HEK293 (cell line): Measurements from ENCODE around the gene ZNF471.

Experiments used
- MEIS1 ChIP-seq: sonication (generic); formaldehyde crosslinking; IDR thresholded peaks from 2 replicates; pipeline ENCODE4 v1.8.1; 2022; ENCODE audit warnings: missing genetic modification reagents, mild to moderate bottlenecking, borderline replicate concordance
- YY1 ChIP-seq: fragments of 450-650 bp; formaldehyde crosslinking; IDR thresholded peaks from 2 replicates; pipeline ENCODE4 v1.5.1; 2018; ENCODE audit warnings: missing biosample characterization, missing genetic modification characterization
- ZBTB8A ChIP-seq: fragments of 450-650 bp; formaldehyde crosslinking; IDR thresholded peaks from 2 replicates; pipeline ENCODE4 v1.5.1; 2016; ENCODE audit warnings: missing biosample characterization, missing genetic modification characterization
- ZFP69B ChIP-seq: fragments of 450-650 bp; formaldehyde crosslinking; IDR thresholded peaks from 2 replicates; pipeline ENCODE4 v1.5.1; 2016; ENCODE audit warnings: missing biosample characterization, missing genetic modification characterization
- ZNF140 ChIP-seq: fragments of 450-650 bp; formaldehyde crosslinking; IDR thresholded peaks from 2 replicates; pipeline ENCODE4 v1.5.1; 2016; ENCODE audit warnings: missing biosample characterization, missing genetic modification characterization
- ZNF202 ChIP-seq: fragments of 450-650 bp; formaldehyde crosslinking; IDR thresholded peaks from 2 replicates; pipeline ENCODE4 v1.5.1; 2016; ENCODE audit warnings: missing biosample characterization, missing genetic modification characterization, borderline replicate concordance
- ZNF239 ChIP-seq: fragments of 450-650 bp; formaldehyde crosslinking; IDR thresholded peaks from 2 replicates; pipeline ENCODE4 v1.5.1; 2016; ENCODE audit warnings: missing biosample characterization, missing genetic modification characterization
- ZNF311 ChIP-seq: fragments of 450-650 bp; formaldehyde crosslinking; IDR thresholded peaks from 2 replicates; pipeline ENCODE4 v1.5.1; 2017; ENCODE audit warnings: missing biosample characterization, missing genetic modification characterization, borderline replicate concordance
- ZNF341 ChIP-seq: fragments of 450-650 bp; formaldehyde crosslinking; IDR thresholded peaks from 2 replicates; pipeline ENCODE4; 2016; ENCODE audit warnings: low read depth, missing biosample characterization, missing genetic modification characterization
- ZNF514 ChIP-seq: fragments of 450-650 bp; formaldehyde crosslinking; IDR thresholded peaks from 2 replicates; pipeline ENCODE4 v1.5.1; 2016; ENCODE audit warnings: missing biosample characterization, missing genetic modification characterization
- ZNF560 ChIP-seq: fragments of 450-650 bp; formaldehyde crosslinking; IDR thresholded peaks from 2 replicates; pipeline ENCODE4 v1.5.1; 2017; ENCODE audit warnings: missing biosample characterization, missing genetic modification characterization, borderline replicate concordance
- ZNF585B ChIP-seq: fragments of 450-650 bp; formaldehyde crosslinking; IDR thresholded peaks from 2 replicates; pipeline ENCODE4 v1.5.1; 2016; ENCODE audit warnings: missing biosample characterization, missing genetic modification characterization
- ZNF596 ChIP-seq: fragments of 450-650 bp; IDR thresholded peaks from 2 replicates; pipeline ENCODE4 v1.5.0; 2018; ENCODE audit warnings: missing biosample characterization, mild to moderate bottlenecking, missing genetic modification characterization, moderate library complexity
- ZNF664 ChIP-seq: fragments of 450-650 bp; formaldehyde crosslinking; IDR thresholded peaks from 2 replicates; pipeline ENCODE4 v1.5.1; 2016; ENCODE audit warnings: missing biosample characterization, missing genetic modification characterization
- ZNF747 ChIP-seq: fragments of 450-650 bp; formaldehyde crosslinking; IDR thresholded peaks from 2 replicates; pipeline ENCODE4 v1.5.1; 2016; ENCODE audit warnings: missing biosample characterization, missing genetic modification characterization
- ZNF777 ChIP-seq: fragments of 450-650 bp; formaldehyde crosslinking; IDR thresholded peaks from 2 replicates; pipeline ENCODE4 v1.5.1; 2017; ENCODE audit warnings: missing biosample characterization, missing genetic modification characterization, borderline replicate concordance
- ZNF792 ChIP-seq: fragments of 450-650 bp; formaldehyde crosslinking; IDR thresholded peaks from 2 replicates; pipeline ENCODE4 v1.5.1; 2016; ENCODE audit warnings: missing biosample characterization, missing genetic modification characterization
- ZSCAN30 ChIP-seq: fragments of 450-650 bp; IDR thresholded peaks from 2 replicates; pipeline ENCODE4 v1.5.1; 2018; ENCODE audit warnings: missing biosample characterization, mild to moderate bottlenecking, missing genetic modification characterization, moderate library complexity
- TF ChIP-seq, protein P1 (sequence below): fragments of 450-650 bp; formaldehyde crosslinking; IDR thresholded peaks from 2 replicates; pipeline ENCODE4 v1.5.1; 2017; ENCODE audit warnings: missing biosample characterization, missing genetic modification characterization
- TF ChIP-seq, protein P2 (sequence below): fragments of 450-650 bp; formaldehyde crosslinking; IDR thresholded peaks from 2 replicates; pipeline ENCODE4 v1.5.1; 2016; ENCODE audit warnings: missing biosample characterization, missing genetic modification characterization
- TF ChIP-seq, protein P3 (sequence below): fragments of 450-650 bp; formaldehyde crosslinking; IDR thresholded peaks from 2 replicates; pipeline ENCODE4 v1.5.1; 2016; ENCODE audit warnings: missing biosample characterization, missing genetic modification characterization
- TF ChIP-seq, protein P4 (sequence below): fragments of 450-650 bp; formaldehyde crosslinking; IDR thresholded peaks from 2 replicates; pipeline ENCODE4 v1.5.1; 2016; ENCODE audit warnings: missing biosample characterization, missing genetic modification characterization
- TF ChIP-seq, protein P5 (sequence below): fragments of 450-650 bp; IDR thresholded peaks from 2 replicates; pipeline ENCODE4 v1.5.1; 2018; ENCODE audit warnings: missing biosample characterization, missing genetic modification characterization
- TF ChIP-seq, protein P6 (sequence below): fragments of 450-650 bp; formaldehyde crosslinking; IDR thresholded peaks from 2 replicates; pipeline ENCODE4 v1.5.1; 2016; ENCODE audit warnings: missing biosample characterization, missing genetic modification characterization
- TF ChIP-seq, protein P7 (sequence below): fragments of 450-650 bp; formaldehyde crosslinking; IDR thresholded peaks from 2 replicates; pipeline ENCODE4 v1.5.1; 2017; ENCODE audit warnings: missing biosample characterization, missing genetic modification characterization

Gene ZNF471

DNA sequence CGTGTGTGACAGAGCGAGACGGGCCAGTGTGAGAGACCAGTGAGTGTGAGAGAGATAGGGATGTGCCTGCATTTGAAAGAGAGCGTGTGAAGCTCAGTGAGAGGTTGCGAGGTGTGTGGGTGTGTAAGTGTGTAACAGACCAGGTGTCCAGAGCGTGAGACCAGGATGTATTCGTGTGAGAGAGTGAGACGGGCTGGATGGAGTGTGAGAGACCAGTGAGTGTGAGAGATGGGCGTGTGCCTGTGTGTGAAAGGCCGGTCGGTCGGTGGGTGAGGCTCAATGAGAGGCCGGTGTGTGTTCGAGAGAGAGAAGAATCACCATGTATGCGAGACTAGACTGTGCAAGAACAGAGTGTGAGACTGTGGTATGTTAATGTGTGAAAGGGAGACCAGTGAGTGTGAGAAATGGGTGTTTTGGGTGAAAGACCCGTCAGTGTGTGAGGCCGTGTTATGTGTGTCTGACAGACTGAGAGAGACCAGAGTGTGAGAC, 679 bp downstream of the ZNF471 start (continued):
- TF ChIP-seq, protein P1, sequence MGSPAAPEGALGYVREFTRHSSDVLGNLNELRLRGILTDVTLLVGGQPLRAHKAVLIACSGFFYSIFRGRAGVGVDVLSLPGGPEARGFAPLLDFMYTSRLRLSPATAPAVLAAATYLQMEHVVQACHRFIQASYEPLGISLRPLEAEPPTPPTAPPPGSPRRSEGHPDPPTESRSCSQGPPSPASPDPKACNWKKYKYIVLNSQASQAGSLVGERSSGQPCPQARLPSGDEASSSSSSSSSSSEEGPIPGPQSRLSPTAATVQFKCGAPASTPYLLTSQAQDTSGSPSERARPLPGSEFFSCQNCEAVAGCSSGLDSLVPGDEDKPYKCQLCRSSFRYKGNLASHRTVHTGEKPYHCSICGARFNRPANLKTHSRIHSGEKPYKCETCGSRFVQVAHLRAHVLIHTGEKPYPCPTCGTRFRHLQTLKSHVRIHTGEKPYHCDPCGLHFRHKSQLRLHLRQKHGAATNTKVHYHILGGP (tag by site-specific recombination), result no peak
- TF ChIP-seq ZNF664 (tag by site-specific recombination) (no peak), ZNF596 (tag by site-specific recombination) (no peak), ZNF202 (tag by site-specific recombination) (no peak), ZNF140 (tag by site-specific recombination) (no peak), ZNF585B (tag by site-specific recombination) (no peak), ZNF792 (tag by site-specific recombination) (no peak), ZFP69B (tag by site-specific recombination) (no peak; the same call in 1 of the 2 replicates), ZNF341 (tag by site-specific recombination) (no peak), ZNF747 (no peak), ZSCAN30 (no peak), ZNF560 (no peak), ZNF777 (peak; percentile 82), MEIS1 (no peak), ZNF239 (tag by site-specific recombination) (0 out of 2 replicates have a peak, but pooled peaks have one; percentile 11), ZNF514 (tag by site-specific recombination) (no peak), ZNF311 (tag by site-specific recombination) (peak; percentile 58; the same call in 1 of the 2 replicates), YY1 (tag by site-specific recombination) (no peak), ZBTB8A (tag by site-specific recombination) (peak; percentile 8; the same call in 1 of the 2 replicates)
- TF ChIP-seq, protein P2, sequence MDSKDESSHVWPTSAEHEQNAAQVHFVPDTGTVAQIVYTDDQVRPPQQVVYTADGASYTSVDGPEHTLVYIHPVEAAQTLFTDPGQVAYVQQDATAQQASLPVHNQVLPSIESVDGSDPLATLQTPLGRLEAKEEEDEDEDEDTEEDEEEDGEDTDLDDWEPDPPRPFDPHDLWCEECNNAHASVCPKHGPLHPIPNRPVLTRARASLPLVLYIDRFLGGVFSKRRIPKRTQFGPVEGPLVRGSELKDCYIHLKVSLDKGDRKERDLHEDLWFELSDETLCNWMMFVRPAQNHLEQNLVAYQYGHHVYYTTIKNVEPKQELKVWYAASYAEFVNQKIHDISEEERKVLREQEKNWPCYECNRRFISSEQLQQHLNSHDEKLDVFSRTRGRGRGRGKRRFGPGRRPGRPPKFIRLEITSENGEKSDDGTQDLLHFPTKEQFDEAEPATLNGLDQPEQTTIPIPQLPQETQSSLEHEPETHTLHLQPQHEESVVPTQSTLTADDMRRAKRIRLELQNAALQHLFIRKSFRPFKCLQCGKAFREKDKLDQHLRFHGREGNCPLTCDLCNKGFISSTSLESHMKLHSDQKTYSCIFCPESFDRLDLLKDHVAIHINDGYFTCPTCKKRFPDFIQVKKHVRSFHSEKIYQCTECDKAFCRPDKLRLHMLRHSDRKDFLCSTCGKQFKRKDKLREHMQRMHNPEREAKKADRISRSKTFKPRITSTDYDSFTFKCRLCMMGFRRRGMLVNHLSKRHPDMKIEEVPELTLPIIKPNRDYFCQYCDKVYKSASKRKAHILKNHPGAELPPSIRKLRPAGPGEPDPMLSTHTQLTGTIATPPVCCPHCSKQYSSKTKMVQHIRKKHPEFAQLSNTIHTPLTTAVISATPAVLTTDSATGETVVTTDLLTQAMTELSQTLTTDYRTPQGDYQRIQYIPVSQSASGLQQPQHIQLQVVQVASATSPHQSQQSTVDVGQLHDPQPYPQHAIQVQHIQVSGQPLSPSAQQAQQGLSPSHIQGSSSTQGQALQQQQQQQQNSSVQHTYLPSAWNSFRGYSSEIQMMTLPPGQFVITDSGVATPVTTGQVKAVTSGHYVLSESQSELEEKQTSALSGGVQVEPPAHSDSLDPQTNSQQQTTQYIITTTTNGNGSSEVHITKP (tag by site-specific recombination), result no peak
- TF ChIP-seq, protein P3, sequence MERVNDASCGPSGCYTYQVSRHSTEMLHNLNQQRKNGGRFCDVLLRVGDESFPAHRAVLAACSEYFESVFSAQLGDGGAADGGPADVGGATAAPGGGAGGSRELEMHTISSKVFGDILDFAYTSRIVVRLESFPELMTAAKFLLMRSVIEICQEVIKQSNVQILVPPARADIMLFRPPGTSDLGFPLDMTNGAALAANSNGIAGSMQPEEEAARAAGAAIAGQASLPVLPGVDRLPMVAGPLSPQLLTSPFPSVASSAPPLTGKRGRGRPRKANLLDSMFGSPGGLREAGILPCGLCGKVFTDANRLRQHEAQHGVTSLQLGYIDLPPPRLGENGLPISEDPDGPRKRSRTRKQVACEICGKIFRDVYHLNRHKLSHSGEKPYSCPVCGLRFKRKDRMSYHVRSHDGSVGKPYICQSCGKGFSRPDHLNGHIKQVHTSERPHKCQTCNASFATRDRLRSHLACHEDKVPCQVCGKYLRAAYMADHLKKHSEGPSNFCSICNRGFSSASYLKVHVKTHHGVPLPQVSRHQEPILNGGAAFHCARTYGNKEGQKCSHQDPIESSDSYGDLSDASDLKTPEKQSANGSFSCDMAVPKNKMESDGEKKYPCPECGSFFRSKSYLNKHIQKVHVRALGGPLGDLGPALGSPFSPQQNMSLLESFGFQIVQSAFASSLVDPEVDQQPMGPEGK (tag by site-specific recombination), result no peak
- TF ChIP-seq, protein P4, sequence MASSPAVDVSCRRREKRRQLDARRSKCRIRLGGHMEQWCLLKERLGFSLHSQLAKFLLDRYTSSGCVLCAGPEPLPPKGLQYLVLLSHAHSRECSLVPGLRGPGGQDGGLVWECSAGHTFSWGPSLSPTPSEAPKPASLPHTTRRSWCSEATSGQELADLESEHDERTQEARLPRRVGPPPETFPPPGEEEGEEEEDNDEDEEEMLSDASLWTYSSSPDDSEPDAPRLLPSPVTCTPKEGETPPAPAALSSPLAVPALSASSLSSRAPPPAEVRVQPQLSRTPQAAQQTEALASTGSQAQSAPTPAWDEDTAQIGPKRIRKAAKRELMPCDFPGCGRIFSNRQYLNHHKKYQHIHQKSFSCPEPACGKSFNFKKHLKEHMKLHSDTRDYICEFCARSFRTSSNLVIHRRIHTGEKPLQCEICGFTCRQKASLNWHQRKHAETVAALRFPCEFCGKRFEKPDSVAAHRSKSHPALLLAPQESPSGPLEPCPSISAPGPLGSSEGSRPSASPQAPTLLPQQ (tag by site-specific recombination), result no peak
- TF ChIP-seq, protein P5, sequence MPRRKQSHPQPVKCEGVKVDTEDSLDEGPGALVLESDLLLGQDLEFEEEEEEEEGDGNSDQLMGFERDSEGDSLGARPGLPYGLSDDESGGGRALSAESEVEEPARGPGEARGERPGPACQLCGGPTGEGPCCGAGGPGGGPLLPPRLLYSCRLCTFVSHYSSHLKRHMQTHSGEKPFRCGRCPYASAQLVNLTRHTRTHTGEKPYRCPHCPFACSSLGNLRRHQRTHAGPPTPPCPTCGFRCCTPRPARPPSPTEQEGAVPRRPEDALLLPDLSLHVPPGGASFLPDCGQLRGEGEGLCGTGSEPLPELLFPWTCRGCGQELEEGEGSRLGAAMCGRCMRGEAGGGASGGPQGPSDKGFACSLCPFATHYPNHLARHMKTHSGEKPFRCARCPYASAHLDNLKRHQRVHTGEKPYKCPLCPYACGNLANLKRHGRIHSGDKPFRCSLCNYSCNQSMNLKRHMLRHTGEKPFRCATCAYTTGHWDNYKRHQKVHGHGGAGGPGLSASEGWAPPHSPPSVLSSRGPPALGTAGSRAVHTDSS (tag by site-specific recombination), result no peak
- TF ChIP-seq, protein P6, sequence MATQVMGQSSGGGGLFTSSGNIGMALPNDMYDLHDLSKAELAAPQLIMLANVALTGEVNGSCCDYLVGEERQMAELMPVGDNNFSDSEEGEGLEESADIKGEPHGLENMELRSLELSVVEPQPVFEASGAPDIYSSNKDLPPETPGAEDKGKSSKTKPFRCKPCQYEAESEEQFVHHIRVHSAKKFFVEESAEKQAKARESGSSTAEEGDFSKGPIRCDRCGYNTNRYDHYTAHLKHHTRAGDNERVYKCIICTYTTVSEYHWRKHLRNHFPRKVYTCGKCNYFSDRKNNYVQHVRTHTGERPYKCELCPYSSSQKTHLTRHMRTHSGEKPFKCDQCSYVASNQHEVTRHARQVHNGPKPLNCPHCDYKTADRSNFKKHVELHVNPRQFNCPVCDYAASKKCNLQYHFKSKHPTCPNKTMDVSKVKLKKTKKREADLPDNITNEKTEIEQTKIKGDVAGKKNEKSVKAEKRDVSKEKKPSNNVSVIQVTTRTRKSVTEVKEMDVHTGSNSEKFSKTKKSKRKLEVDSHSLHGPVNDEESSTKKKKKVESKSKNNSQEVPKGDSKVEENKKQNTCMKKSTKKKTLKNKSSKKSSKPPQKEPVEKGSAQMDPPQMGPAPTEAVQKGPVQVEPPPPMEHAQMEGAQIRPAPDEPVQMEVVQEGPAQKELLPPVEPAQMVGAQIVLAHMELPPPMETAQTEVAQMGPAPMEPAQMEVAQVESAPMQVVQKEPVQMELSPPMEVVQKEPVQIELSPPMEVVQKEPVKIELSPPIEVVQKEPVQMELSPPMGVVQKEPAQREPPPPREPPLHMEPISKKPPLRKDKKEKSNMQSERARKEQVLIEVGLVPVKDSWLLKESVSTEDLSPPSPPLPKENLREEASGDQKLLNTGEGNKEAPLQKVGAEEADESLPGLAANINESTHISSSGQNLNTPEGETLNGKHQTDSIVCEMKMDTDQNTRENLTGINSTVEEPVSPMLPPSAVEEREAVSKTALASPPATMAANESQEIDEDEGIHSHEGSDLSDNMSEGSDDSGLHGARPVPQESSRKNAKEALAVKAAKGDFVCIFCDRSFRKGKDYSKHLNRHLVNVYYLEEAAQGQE (tag by site-specific recombination), result no peak
- TF ChIP-seq, protein P7, sequence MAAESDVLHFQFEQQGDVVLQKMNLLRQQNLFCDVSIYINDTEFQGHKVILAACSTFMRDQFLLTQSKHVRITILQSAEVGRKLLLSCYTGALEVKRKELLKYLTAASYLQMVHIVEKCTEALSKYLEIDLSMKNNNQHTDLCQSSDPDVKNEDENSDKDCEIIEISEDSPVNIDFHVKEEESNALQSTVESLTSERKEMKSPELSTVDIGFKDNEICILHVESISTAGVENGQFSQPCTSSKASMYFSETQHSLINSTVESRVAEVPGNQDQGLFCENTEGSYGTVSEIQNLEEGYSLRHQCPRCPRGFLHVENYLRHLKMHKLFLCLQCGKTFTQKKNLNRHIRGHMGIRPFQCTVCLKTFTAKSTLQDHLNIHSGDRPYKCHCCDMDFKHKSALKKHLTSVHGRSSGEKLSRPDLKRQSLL (tag by site-specific recombination), result no peak
